Vagina (tissue), 2 donors: ENCODE measurements around the gene LRCH1. TPM values are rescaled to one million over a fixed set of nuclear protein-coding genes. Genes with fewer than 3 reads are reported as not detected.

Experiments used
- DNase-seq, 2 donors: peaks; one replicate each; pipeline ENCODE4 v3.0.0-alpha.2; 2017; ENCODE audit errors: extremely low spot score in 2 of 2
- H3K27ac ChIP-seq: fragments of 200-600 bp; sonication (generic); one replicate; pipeline ENCODE4 v1.5.1; 2019
- H3K27me3 ChIP-seq: fragments of 200-600 bp; sonication (generic); one replicate; pipeline ENCODE4 v1.5.1; 2019
- H3K36me3 ChIP-seq, 2 donors: fragments of 200-600 bp; sonication (generic); one replicate each; pipeline ENCODE4 v1.5.1; 2017 to 2019
- H3K4me1 ChIP-seq: fragments of 200-600 bp; sonication (generic); one replicate; pipeline ENCODE4 v1.5.1; 2019
- H3K4me3 ChIP-seq, 2 donors: fragments of 200-600 bp; sonication (generic); 1 replicate in 1 of 2; 2 replicates in 1 of 2; pipeline ENCODE4 v1.5.1; 2016 to 2019
- H3K9me3 ChIP-seq: fragments of 200-600 bp; sonication (generic); one replicate; pipeline ENCODE4 v1.5.1; 2019
- POLR2A ChIP-seq, 2 donors: fragments of 450-650 bp; IDR thresholded peaks; one replicate each; pipeline ENCODE4 v1.6.1; 2017; ENCODE audit warnings: antibody characterized with exemption in 2 of 2, mild to moderate bottlenecking in 2 of 2, moderate library complexity in 2 of 2
- POLR2AphosphoS5 ChIP-seq, 2 donors: sonication (generic); formaldehyde crosslinking; IDR thresholded peaks; one replicate each; pipeline ENCODE4 v1.9.0; 2017; ENCODE audit warnings: antibody characterized with exemption in 2 of 2, mild to moderate bottlenecking in 2 of 2, low read depth in 1 of 2; ENCODE audit not compliant: insufficient read depth in 1 of 2
- intact Hi-C: fragments of 100-400 bp; cut with DNase I; formaldehyde crosslinking; loops from one replicate; pipeline ENCODE4 v1.15.1; 2023
- total RNA-seq: library from RNA; depleted of rRNA; stranded (reverse); fragments of >200 nt; gene quantifications from one replicate; pipeline ENCODE4 v1.2.3, GENCODE V29; 2016
- TF ChIP-seq, protein P1 (sequence below), 3 experiments: fragments of 450-650 bp in 2 of 3; fragments of 200-600 bp in 1 of 3; sonication (generic) in 1 of 3; IDR thresholded peaks; one replicate each; pipeline ENCODE4 v1.5.1; 2017 to 2019; ENCODE audit warnings: antibody characterized with exemption in 3 of 3, mild to moderate bottlenecking in 2 of 3, moderate library complexity in 2 of 3

The LRCH1 gene
- total RNA-seq, 1 donor from 2014 or later, result 21.4 TPM

GRCh38 chr13:46571189-46571908 lies 18.4 kb downstream of the LRCH1 start:
- intact Hi-C loops, result no loop called here
- DNase-seq, result peak in 1 of 2 donors; percentile 44
- no peaks in the 10 kb centered on the region for H3K36me3 ChIP-seq
- no peak overlapping the region for H3K27ac ChIP-seq
- peaks cover 39% of the 10 kb centered on the region for H3K4me1 ChIP-seq
- no peak overlapping the region for H3K4me3 ChIP-seq
- H3K27me3 ChIP-seq, result no peaks in the 10 kb centered on the region
- TF ChIP-seq POLR2A (IDR thresholded peaks at IDR 0.05) (no peak), POLR2AphosphoS5 (IDR thresholded peaks at IDR 0.05; ENCODE audit: insufficient read depth in 1 of 2, low read depth in 1 of 2) (no peak)
- TF ChIP-seq, protein P1, sequence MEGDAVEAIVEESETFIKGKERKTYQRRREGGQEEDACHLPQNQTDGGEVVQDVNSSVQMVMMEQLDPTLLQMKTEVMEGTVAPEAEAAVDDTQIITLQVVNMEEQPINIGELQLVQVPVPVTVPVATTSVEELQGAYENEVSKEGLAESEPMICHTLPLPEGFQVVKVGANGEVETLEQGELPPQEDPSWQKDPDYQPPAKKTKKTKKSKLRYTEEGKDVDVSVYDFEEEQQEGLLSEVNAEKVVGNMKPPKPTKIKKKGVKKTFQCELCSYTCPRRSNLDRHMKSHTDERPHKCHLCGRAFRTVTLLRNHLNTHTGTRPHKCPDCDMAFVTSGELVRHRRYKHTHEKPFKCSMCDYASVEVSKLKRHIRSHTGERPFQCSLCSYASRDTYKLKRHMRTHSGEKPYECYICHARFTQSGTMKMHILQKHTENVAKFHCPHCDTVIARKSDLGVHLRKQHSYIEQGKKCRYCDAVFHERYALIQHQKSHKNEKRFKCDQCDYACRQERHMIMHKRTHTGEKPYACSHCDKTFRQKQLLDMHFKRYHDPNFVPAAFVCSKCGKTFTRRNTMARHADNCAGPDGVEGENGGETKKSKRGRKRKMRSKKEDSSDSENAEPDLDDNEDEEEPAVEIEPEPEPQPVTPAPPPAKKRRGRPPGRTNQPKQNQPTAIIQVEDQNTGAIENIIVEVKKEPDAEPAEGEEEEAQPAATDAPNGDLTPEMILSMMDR (IDR thresholded peaks at IDR 0.05), result no peak
- no peaks in the 10 kb centered on the region for H3K9me3 ChIP-seq

GRCh38 chr13:46571909-46572595 lies 19.1 kb downstream of the LRCH1 start:
- no peaks in the 10 kb centered on the region for H3K9me3 ChIP-seq
- intact Hi-C loops, result no loop called here
- TF ChIP-seq POLR2AphosphoS5 (IDR thresholded peaks at IDR 0.05; ENCODE audit: insufficient read depth in 1 of 2, low read depth in 1 of 2) (no peak), POLR2A (IDR thresholded peaks at IDR 0.05) (no peak)
- TF ChIP-seq, protein P1 (IDR thresholded peaks at IDR 0.05), result no peak
- DNase-seq, result no peak
- H3K36me3 ChIP-seq, result no peaks in the 10 kb centered on the region
- no peak overlapping the region for H3K4me3 ChIP-seq
- H3K27me3 ChIP-seq, result no peaks in the 10 kb centered on the region
- H3K27ac ChIP-seq, result no peak overlapping the region
- peaks cover 40% of the 10 kb centered on the region for H3K4me1 ChIP-seq

GRCh38 chr13:46572752-46573431 lies 19.9 kb downstream of the LRCH1 start:
- intact Hi-C loops, result no loop called here
- no peak overlapping the region for H3K27ac ChIP-seq
- no peaks in the 10 kb centered on the region for H3K9me3 ChIP-seq
- H3K4me3 ChIP-seq, result no peak overlapping the region
- peaks cover 49% of the 10 kb centered on the region for H3K4me1 ChIP-seq
- H3K36me3 ChIP-seq, result no peaks in the 10 kb centered on the region
- no peaks in the 10 kb centered on the region for H3K27me3 ChIP-seq
- DNase-seq, result no peak
- TF ChIP-seq, protein P1 (IDR thresholded peaks at IDR 0.05), result no peak
- TF ChIP-seq POLR2AphosphoS5 (IDR thresholded peaks at IDR 0.05; ENCODE audit: insufficient read depth in 1 of 2, low read depth in 1 of 2) (no peak), POLR2A (IDR thresholded peaks at IDR 0.05) (no peak)

DNA sequence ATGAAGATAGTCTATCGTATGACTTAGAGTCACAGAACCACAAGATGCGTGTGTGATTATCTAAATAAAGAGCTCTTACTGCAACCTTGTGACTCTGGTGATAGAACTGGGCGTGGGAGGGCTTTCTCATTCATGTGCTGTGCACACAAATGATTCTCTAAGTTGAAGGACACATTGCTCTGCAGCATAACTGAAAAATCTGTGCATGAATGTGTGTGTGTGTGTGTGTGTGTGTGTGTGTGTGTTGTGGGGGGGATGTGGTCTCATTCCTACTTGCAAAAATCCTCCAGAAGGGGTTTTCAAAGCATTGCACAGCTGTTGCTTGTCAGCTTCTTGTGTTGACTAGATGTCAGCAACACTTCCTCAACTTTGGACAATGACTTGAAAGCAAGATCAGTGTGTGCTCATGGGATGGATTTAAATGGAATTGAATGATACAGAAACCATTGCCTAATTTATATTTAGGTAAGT lies 22.4 kb downstream of the LRCH1 start:
- no peak overlapping the region for H3K27ac ChIP-seq
- intact Hi-C loops, result no loop called here
- H3K27me3 ChIP-seq, result no peaks in the 10 kb centered on the region
- TF ChIP-seq POLR2A (IDR thresholded peaks at IDR 0.05), result no peak
- no peak for TF ChIP-seq POLR2AphosphoS5 (IDR thresholded peaks at IDR 0.05; ENCODE audit: insufficient read depth in 1 of 2, low read depth in 1 of 2)
- TF ChIP-seq, protein P1 (IDR thresholded peaks at IDR 0.05), result no peak
- peaks cover 70% of the 10 kb centered on the region for H3K4me1 ChIP-seq
- no peak for DNase-seq
- H3K36me3 ChIP-seq, result no peaks in the 10 kb centered on the region
- H3K9me3 ChIP-seq, result no peaks in the 10 kb centered on the region
- H3K4me3 ChIP-seq, result no peak overlapping the region
